Measurements from ENCODE around the gene SCN2B. TPM values are rescaled to one million over a fixed set of nuclear protein-coding genes. Genes with fewer than 3 reads are reported as not detected.

SCN2B gene
- polyA plus RNA-seq, 1 of the 3 experiments (the other 2 are of a cell fraction) = 0.05 TPM

GRCh38 chr11:118200497-118200896 is 24.1 kb upstream of the SCN2B start:
- Histone ChIP-seq H3K4me3 (ENCODE audit: low read depth in 2 of 2, low read length in 1 of 2) (no peak overlapping the region), H2AFZ (ENCODE audit: low read depth) (no peak overlapping the region), H3K36me3 (replicated peaks in 1 of 2; ENCODE audit: control insufficient read depth in 1 of 2, insufficient read depth in 2 of 2, low read length in 1 of 2) (no peaks in the 10 kb centered on the region), H3K27ac (ENCODE audit: low read depth in 2 of 2, low read length in 1 of 2) (no peak overlapping the region), H3K9ac (no peak overlapping the region), H3K4me1 (ENCODE audit: control insufficient read depth in 1 of 2, insufficient read depth in 2 of 2, low read depth in 1 of 2, low read length in 1 of 2) (peaks cover 0 to 2% of the 10 kb centered on the region in 2 experiments; a peak in 1 of 4 replicates), H3K4me2 (no peak overlapping the region), H3K9me3 (no peaks in the 10 kb centered on the region), H3F3A (replicated peaks; ENCODE audit: insufficient read depth) (no peaks in the 10 kb centered on the region), H3K79me2 (ENCODE audit: insufficient read depth) (no peaks in the 10 kb centered on the region), H3K27me3 (ENCODE audit: insufficient read depth) (peaks cover 34% of the 10 kb centered on the region; the same call in 1 of the 2 replicates), H4K20me1 (ENCODE audit: insufficient read depth) (no peaks in the 10 kb centered on the region), H3K9me2 (no peaks in the 10 kb centered on the region)
- DNase-seq = no peak
- no peak for TF ChIP-seq GATA2 (CRISPR knock-in tag; IDR thresholded peaks at IDR 0.05)
- TF ChIP-seq EP300 (IDR thresholded peaks at IDR 0.05; ENCODE audit: borderline replicate concordance in 1 of 2, low read depth in 1 of 2, low read length in 1 of 2) = no peak
- TF ChIP-seq IRF3 (IDR thresholded peaks at IDR 0.05; ENCODE audit: low read depth, low read length) = no peak
- TF ChIP-seq RCOR1 (IDR thresholded peaks at IDR 0.05; ENCODE audit: low read length) = no peak
- no peak for TF ChIP-seq YY1 (IDR thresholded peaks at IDR 0.05; ENCODE audit: low read depth)
- no peak for TF ChIP-seq NFIC (IDR thresholded peaks at IDR 0.05; ENCODE audit: borderline replicate concordance)
- TF ChIP-seq ELF1 (IDR thresholded peaks at IDR 0.05) = no peak
- TF ChIP-seq POLR2AphosphoS5 (IDR thresholded peaks at IDR 0.05; ENCODE audit: low read depth, low read length) = no peak
- no peak for TF ChIP-seq NRF1 (IDR thresholded peaks at IDR 0.05; ENCODE audit: low read depth, low read length)
- no peak for TF ChIP-seq TAF1 (IDR thresholded peaks at IDR 0.05; ENCODE audit: borderline replicate concordance, low read depth, low read length)
- TF ChIP-seq JUND (IDR thresholded peaks at IDR 0.05) = no peak
- no peak for TF ChIP-seq RXRA (IDR thresholded peaks at IDR 0.05; ENCODE audit: borderline replicate concordance, low read depth)
- TF ChIP-seq, protein P1, sequence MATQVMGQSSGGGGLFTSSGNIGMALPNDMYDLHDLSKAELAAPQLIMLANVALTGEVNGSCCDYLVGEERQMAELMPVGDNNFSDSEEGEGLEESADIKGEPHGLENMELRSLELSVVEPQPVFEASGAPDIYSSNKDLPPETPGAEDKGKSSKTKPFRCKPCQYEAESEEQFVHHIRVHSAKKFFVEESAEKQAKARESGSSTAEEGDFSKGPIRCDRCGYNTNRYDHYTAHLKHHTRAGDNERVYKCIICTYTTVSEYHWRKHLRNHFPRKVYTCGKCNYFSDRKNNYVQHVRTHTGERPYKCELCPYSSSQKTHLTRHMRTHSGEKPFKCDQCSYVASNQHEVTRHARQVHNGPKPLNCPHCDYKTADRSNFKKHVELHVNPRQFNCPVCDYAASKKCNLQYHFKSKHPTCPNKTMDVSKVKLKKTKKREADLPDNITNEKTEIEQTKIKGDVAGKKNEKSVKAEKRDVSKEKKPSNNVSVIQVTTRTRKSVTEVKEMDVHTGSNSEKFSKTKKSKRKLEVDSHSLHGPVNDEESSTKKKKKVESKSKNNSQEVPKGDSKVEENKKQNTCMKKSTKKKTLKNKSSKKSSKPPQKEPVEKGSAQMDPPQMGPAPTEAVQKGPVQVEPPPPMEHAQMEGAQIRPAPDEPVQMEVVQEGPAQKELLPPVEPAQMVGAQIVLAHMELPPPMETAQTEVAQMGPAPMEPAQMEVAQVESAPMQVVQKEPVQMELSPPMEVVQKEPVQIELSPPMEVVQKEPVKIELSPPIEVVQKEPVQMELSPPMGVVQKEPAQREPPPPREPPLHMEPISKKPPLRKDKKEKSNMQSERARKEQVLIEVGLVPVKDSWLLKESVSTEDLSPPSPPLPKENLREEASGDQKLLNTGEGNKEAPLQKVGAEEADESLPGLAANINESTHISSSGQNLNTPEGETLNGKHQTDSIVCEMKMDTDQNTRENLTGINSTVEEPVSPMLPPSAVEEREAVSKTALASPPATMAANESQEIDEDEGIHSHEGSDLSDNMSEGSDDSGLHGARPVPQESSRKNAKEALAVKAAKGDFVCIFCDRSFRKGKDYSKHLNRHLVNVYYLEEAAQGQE (IDR thresholded peaks at IDR 0.05; ENCODE audit: low read depth, low read length) = no peak
- TF ChIP-seq, protein P2, sequence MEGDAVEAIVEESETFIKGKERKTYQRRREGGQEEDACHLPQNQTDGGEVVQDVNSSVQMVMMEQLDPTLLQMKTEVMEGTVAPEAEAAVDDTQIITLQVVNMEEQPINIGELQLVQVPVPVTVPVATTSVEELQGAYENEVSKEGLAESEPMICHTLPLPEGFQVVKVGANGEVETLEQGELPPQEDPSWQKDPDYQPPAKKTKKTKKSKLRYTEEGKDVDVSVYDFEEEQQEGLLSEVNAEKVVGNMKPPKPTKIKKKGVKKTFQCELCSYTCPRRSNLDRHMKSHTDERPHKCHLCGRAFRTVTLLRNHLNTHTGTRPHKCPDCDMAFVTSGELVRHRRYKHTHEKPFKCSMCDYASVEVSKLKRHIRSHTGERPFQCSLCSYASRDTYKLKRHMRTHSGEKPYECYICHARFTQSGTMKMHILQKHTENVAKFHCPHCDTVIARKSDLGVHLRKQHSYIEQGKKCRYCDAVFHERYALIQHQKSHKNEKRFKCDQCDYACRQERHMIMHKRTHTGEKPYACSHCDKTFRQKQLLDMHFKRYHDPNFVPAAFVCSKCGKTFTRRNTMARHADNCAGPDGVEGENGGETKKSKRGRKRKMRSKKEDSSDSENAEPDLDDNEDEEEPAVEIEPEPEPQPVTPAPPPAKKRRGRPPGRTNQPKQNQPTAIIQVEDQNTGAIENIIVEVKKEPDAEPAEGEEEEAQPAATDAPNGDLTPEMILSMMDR (IDR thresholded peaks at IDR 0.05) = no peak
- no peak for TF ChIP-seq MXI1 (IDR thresholded peaks at IDR 0.05; ENCODE audit: low read depth, low read length)
- TF ChIP-seq, protein P3, sequence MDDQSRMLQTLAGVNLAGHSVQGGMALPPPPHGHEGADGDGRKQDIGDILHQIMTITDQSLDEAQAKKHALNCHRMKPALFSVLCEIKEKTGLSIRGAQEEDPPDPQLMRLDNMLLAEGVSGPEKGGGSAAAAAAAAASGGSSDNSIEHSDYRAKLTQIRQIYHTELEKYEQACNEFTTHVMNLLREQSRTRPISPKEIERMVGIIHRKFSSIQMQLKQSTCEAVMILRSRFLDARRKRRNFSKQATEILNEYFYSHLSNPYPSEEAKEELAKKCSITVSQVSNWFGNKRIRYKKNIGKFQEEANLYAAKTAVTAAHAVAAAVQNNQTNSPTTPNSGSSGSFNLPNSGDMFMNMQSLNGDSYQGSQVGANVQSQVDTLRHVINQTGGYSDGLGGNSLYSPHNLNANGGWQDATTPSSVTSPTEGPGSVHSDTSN (IDR thresholded peaks at IDR 0.05) = no peak
- no peak for TF ChIP-seq CHD2 (IDR thresholded peaks at IDR 0.05; ENCODE audit: low read length, partially characterized antibody)
- no peak for TF ChIP-seq TEAD4 (IDR thresholded peaks at IDR 0.05; ENCODE audit: borderline replicate concordance, insufficient read depth)
- TF ChIP-seq SIN3A (IDR thresholded peaks at IDR 0.05; ENCODE audit: borderline replicate concordance, low read depth, low read length) = no peak
- WGBS (ENCODE audit: low lambda C conversion rate) = 31% methylated on average over 5 of the region's 5 CpGs
- CTCF ChIA-PET = interaction anchor here (1.0 kb wide), 1 partner anchor 29 kb away, joined by 5 read pairs; no protein-coding TSS in a partner anchor
- POLR2A ChIA-PET = no interaction called here

Measured in SK-N-SH (cell line).